ENCODE results near the gene MCF2L. TPM values are rescaled to one million over a fixed set of nuclear protein-coding genes. Genes with fewer than 3 reads are reported as not detected.
A peak's percentile ranks its signal among the peaks of the same experiment; 100 is the strongest.
"Not testable (repeated sequence)": the region's sequence is repeated elsewhere in the genome, so short reads cannot be mapped to it uniquely, and the experiment has no call there.

Gene MCF2L
- polyA plus RNA-seq, 1 donor (not counting 4 experiments of a cell fraction or from before 2014, with no cell fraction given): 0.14 TPM

- Histone ChIP-seq H2AFZ (ENCODE audit: control insufficient read depth, low read length) (no peak overlapping the region), H3K79me2 (ENCODE audit: control insufficient read depth, insufficient read depth, low read length) (no peaks in the 10 kb centered on the region), H3K27me3 (ENCODE audit: control insufficient read depth, extremely low read depth, insufficient read depth, low read length) (peaks cover 5% of the 10 kb centered on the region), H3K9me1 (ENCODE audit: control insufficient read depth, extremely low read depth, insufficient read depth, low read length) (no peaks in the 10 kb centered on the region), H4K20me1 (ENCODE audit: control insufficient read depth, extremely low read depth, insufficient read depth, low read length) (no peaks in the 10 kb centered on the region), H3K9ac (ENCODE audit: control insufficient read depth, extremely low read depth, insufficient read depth, low read length) (no peak overlapping the region), H3K36me3 (ENCODE audit: control insufficient read depth in 2 of 2, extremely low read depth in 1 of 2, insufficient read depth in 2 of 2, low read length in 2 of 2) (no peaks in the 10 kb centered on the region), H3K4me2 (ENCODE audit: control insufficient read depth, extremely low read depth, insufficient read depth, low read depth, low read length) (no peak overlapping the region), H3K4me3 (ENCODE audit: control insufficient read depth in 2 of 3, extremely low read depth in 1 of 3, insufficient read depth in 2 of 3, low read depth in 1 of 3, low read length in 3 of 3) (no peak overlapping the region), H3K4me1 (ENCODE audit: control insufficient read depth, extremely low read depth, insufficient read depth, low read length) (peaks cover 2% of the 10 kb centered on the region), H3K27ac (ENCODE audit: control insufficient read depth, insufficient read depth, low read length) (no peak overlapping the region), H3K9me3 (ENCODE audit: control insufficient read depth, low read depth, low read length) (no peaks in the 10 kb centered on the region)
- TF ChIP-seq EZH2 (IDR thresholded peaks at IDR 0.05; ENCODE audit: low read length) (no peak), CTCF (optimal IDR thresholded peaks at IDR 0.05 in 1 of 3, IDR thresholded peaks at IDR 0.05 in 1 of 3, conservative IDR thresholded peaks at IDR 0.05 in 1 of 3; ENCODE audit: extremely low read depth in 1 of 3, insufficient read depth in 2 of 3, low read length in 3 of 3) (peak in 2 of 3 experiments; percentile 74 to 97)
- dilution Hi-C loops (cut with MboI; ENCODE audit: extremely low pct_ligation_motif_present, low sequenced_read_pairs): no loop called here
- FAIRE-seq (no peak), DNase-seq (ENCODE audit: low read depth, low spot score) (no peak)
These were observed 60.7 kb downstream of the MCF2L start for GRCh38 chr13:113029487-113030258.

GRCh38 chr13:113030259-113030640, 61.2 kb downstream of the MCF2L start:
- H3K27ac ChIP-seq (ENCODE audit: control insufficient read depth, insufficient read depth, low read length); H3K9me3 ChIP-seq (ENCODE audit: control insufficient read depth, low read depth, low read length); H3K36me3 ChIP-seq (ENCODE audit: control insufficient read depth in 2 of 2, extremely low read depth in 1 of 2, insufficient read depth in 2 of 2, low read length in 2 of 2); H2AFZ ChIP-seq (ENCODE audit: control insufficient read depth, low read length); FAIRE-seq; H4K20me1 ChIP-seq (ENCODE audit: control insufficient read depth, extremely low read depth, insufficient read depth, low read length); H3K4me2 ChIP-seq (ENCODE audit: control insufficient read depth, extremely low read depth, insufficient read depth, low read depth, low read length); H3K27me3 ChIP-seq (ENCODE audit: control insufficient read depth, extremely low read depth, insufficient read depth, low read length); H3K79me2 ChIP-seq (ENCODE audit: control insufficient read depth, insufficient read depth, low read length); DNase-seq (ENCODE audit: low read depth, low spot score); H3K9ac ChIP-seq (ENCODE audit: control insufficient read depth, extremely low read depth, insufficient read depth, low read length); H3K9me1 ChIP-seq (ENCODE audit: control insufficient read depth, extremely low read depth, insufficient read depth, low read length); H3K4me3 ChIP-seq (ENCODE audit: control insufficient read depth in 2 of 3, extremely low read depth in 1 of 3, insufficient read depth in 2 of 3, low read depth in 1 of 3, low read length in 3 of 3); dilution Hi-C loops (cut with MboI; ENCODE audit: extremely low pct_ligation_motif_present, low sequenced_read_pairs); H3K4me1 ChIP-seq (ENCODE audit: control insufficient read depth, extremely low read depth, insufficient read depth, low read length): not testable (repeated sequence)

- no peak overlapping the region for H3K9ac ChIP-seq (ENCODE audit: control insufficient read depth, extremely low read depth, insufficient read depth, low read length)
- H4K20me1 ChIP-seq (ENCODE audit: control insufficient read depth, extremely low read depth, insufficient read depth, low read length): no peaks in the 10 kb centered on the region
- H3K36me3 ChIP-seq (ENCODE audit: control insufficient read depth in 2 of 2, extremely low read depth in 1 of 2, insufficient read depth in 2 of 2, low read length in 2 of 2): no peaks in the 10 kb centered on the region
- TF ChIP-seq CTCF (optimal IDR thresholded peaks at IDR 0.05 in 1 of 3, IDR thresholded peaks at IDR 0.05 in 1 of 3, conservative IDR thresholded peaks at IDR 0.05 in 1 of 3; ENCODE audit: extremely low read depth in 1 of 3, insufficient read depth in 2 of 3, low read length in 3 of 3): no peak
- no peak for TF ChIP-seq EZH2 (IDR thresholded peaks at IDR 0.05; ENCODE audit: low read length)
- H3K27me3 ChIP-seq (ENCODE audit: control insufficient read depth, extremely low read depth, insufficient read depth, low read length): peaks cover 5% of the 10 kb centered on the region
- no peaks in the 10 kb centered on the region for H3K9me1 ChIP-seq (ENCODE audit: control insufficient read depth, extremely low read depth, insufficient read depth, low read length)
- no peaks in the 10 kb centered on the region for H3K79me2 ChIP-seq (ENCODE audit: control insufficient read depth, insufficient read depth, low read length)
- no peak overlapping the region for H3K4me3 ChIP-seq (ENCODE audit: control insufficient read depth in 2 of 3, extremely low read depth in 1 of 3, insufficient read depth in 2 of 3, low read depth in 1 of 3, low read length in 3 of 3)
- DNase-seq (ENCODE audit: low read depth, low spot score): no peak
- no peak overlapping the region for H3K4me2 ChIP-seq (ENCODE audit: control insufficient read depth, extremely low read depth, insufficient read depth, low read depth, low read length)
- dilution Hi-C loops (cut with MboI; ENCODE audit: extremely low pct_ligation_motif_present, low sequenced_read_pairs): no loop called here
- H2AFZ ChIP-seq (ENCODE audit: control insufficient read depth, low read length): no peak overlapping the region
- H3K9me3 ChIP-seq (ENCODE audit: control insufficient read depth, low read depth, low read length): no peaks in the 10 kb centered on the region
- peaks cover 2% of the 10 kb centered on the region for H3K4me1 ChIP-seq (ENCODE audit: control insufficient read depth, extremely low read depth, insufficient read depth, low read length)
- no peak overlapping the region for H3K27ac ChIP-seq (ENCODE audit: control insufficient read depth, insufficient read depth, low read length)
- no peak for FAIRE-seq
These were observed 62.5 kb downstream of the MCF2L start for GRCh38 chr13:113031465-113031864.

Data from keratinocyte (primary cell).